ENCODE data around the gene SPECC1.

- TF ChIP-seq EZH2phosphoT487 (IDR thresholded peaks at IDR 0.05; ENCODE audit: borderline replicate concordance, low read length) (no peak), CTCF (conservative IDR thresholded peaks at IDR 0.05; ENCODE audit: low read depth, low read length) (no peak), EZH2 (IDR thresholded peaks at IDR 0.05; ENCODE audit: low read length, unreplicated experiment) (no peak)
Measured at GRCh38 chr17:20051624-20052023, 42.5 kb downstream of the SPECC1 start.

Data from PC-3 (cell line).